IMR-90 (cell line): ENCODE data around the gene MAP3K5. TPM values are rescaled to one million over a fixed set of nuclear protein-coding genes. Genes with fewer than 3 reads are reported as not detected.

Experiments used
- ATAC-seq: fragments of 200-7000 bp; cut with Tn5 transposase; 2 replicates; pipeline ENCODE4 v1.9.1; 2020; ENCODE audit warnings: low read depth, mild to moderate bottlenecking, moderate library complexity
- BruUV-seq: library from RNA; stranded (reverse); fragments of 400-500 nt; replicated peaks from 2 replicates; lab custom pipeline; 2021; lab: Mats Ljungman, UMichigan
- CTCF ChIA-PET: fragments of 300-600 bp; formaldehyde crosslinking; extraction: SDS; loops from one replicate; lab custom pipeline; 2021; ENCODE audit warnings: antibody characterized with exemption; lab: Yijun Ruan, JAX
- POLR2A ChIA-PET: fragments of 300-600 bp; sonication (Branson Sonifier 250); formaldehyde crosslinking; loops from one replicate; lab custom pipeline; 2022; ENCODE audit warnings: antibody characterized with exemption; ENCODE audit not compliant: unreplicated experiment; lab: Charles Lee
- DNase-seq: peaks from one replicate; pipeline ENCODE4 v3.0.0; 2013
- H2AFZ ChIP-seq: replicated peaks from 2 replicates; pipeline ENCODE3; 2013; ENCODE audit warnings: low read length, mild to moderate bottlenecking; ENCODE audit not compliant: poor library complexity
- H2AK5ac ChIP-seq: 2 replicates; pipeline ENCODE4 v1.6.1; 2013; ENCODE audit warnings: low read depth, low read length, inconsistent platforms
- H2AK9ac ChIP-seq: replicated peaks from 2 replicates; pipeline ENCODE3; 2013; ENCODE audit warnings: mild to moderate bottlenecking, low read depth, low read length, moderate library complexity; ENCODE audit not compliant: poor library complexity
- H2BK120ac ChIP-seq: 2 replicates; pipeline ENCODE4 v1.6.1; 2013; ENCODE audit warnings: low read depth, low read length, inconsistent platforms
- H2BK15ac ChIP-seq: 3 replicates; pipeline ENCODE4 v1.6.1; 2013; ENCODE audit warnings: low read depth, low read length, inconsistent platforms
- H2BK20ac ChIP-seq: 2 replicates; pipeline ENCODE4 v1.6.1; 2013; ENCODE audit warnings: low read depth, mild to moderate bottlenecking, inconsistent platforms, low read length, moderate library complexity
- H2BK5ac ChIP-seq: 2 replicates; pipeline ENCODE4 v1.6.1; 2013; ENCODE audit warnings: mild to moderate bottlenecking, low read depth, low read length, inconsistent platforms; ENCODE audit not compliant: poor library complexity, severe bottlenecking
- H3K14ac ChIP-seq: replicated peaks from 2 replicates; pipeline ENCODE4 v1.6.1; 2013; ENCODE audit warnings: low read depth, low read length, inconsistent platforms
- H3K18ac ChIP-seq: 2 replicates; pipeline ENCODE4 v1.6.1; 2013; ENCODE audit warnings: low read depth, low read length, control low read depth
- H3K23ac ChIP-seq: 2 replicates; pipeline ENCODE4 v1.6.1; 2013; ENCODE audit warnings: low read depth, low read length, inconsistent platforms
- H3K27ac ChIP-seq: 2 replicates; pipeline ENCODE4 v1.5.1; 2013; ENCODE audit warnings: mild to moderate bottlenecking, control low read depth, low read length; ENCODE audit not compliant: insufficient read depth
- H3K27me3 ChIP-seq: 2 replicates; pipeline ENCODE4 v1.6.1; 2013; ENCODE audit warnings: low read length; ENCODE audit not compliant: control insufficient read depth, insufficient read depth
- H3K36me3 ChIP-seq: 2 replicates; pipeline ENCODE4 v1.6.1; 2013; ENCODE audit warnings: low read length, mixed read lengths; ENCODE audit not compliant: control insufficient read depth, insufficient read depth
- H3K4ac ChIP-seq: 2 replicates; pipeline ENCODE4 v1.6.1; 2013; ENCODE audit warnings: low read depth, low read length, inconsistent platforms
- H3K4me1 ChIP-seq: 2 replicates; pipeline ENCODE4 v1.6.1; 2013; ENCODE audit warnings: low read length, mixed read lengths; ENCODE audit not compliant: control insufficient read depth, insufficient read depth
- H3K4me2 ChIP-seq: 2 replicates; pipeline ENCODE4 v1.6.1; 2013; ENCODE audit warnings: low read depth, mild to moderate bottlenecking, control low read depth, low read length, moderate library complexity
- H3K4me3 ChIP-seq: 2 replicates; pipeline ENCODE4 v1.5.1; 2013; ENCODE audit warnings: low read depth, mild to moderate bottlenecking, control low read depth, low read length, moderate library complexity; ENCODE audit not compliant: insufficient read depth
- H3K56ac ChIP-seq: 2 replicates; pipeline ENCODE4 v1.6.1; 2013; ENCODE audit warnings: low read length, inconsistent platforms; ENCODE audit not compliant: insufficient read depth; ENCODE audit errors: extremely low read depth
- H3K79me1 ChIP-seq, 2 experiments: 2 replicates each; pipeline ENCODE4 v1.6.1; 2013; ENCODE audit warnings: low read length in 2 of 2, inconsistent platforms in 1 of 2, low read depth in 1 of 2
- H3K9ac ChIP-seq: 2 replicates; pipeline ENCODE4 v1.6.1; 2013; ENCODE audit warnings: low read depth, low read length, control low read depth
- H3K9me1 ChIP-seq: 2 replicates; pipeline ENCODE4 v1.6.1; 2013; ENCODE audit warnings: low read length, inconsistent platforms; ENCODE audit not compliant: insufficient read depth
- H3K9me3 ChIP-seq: 2 replicates; pipeline ENCODE4 v1.6.1; 2013; ENCODE audit warnings: low read length; ENCODE audit not compliant: control insufficient read depth, insufficient read depth
- H4K20me1 ChIP-seq: 2 replicates; pipeline ENCODE4 v1.6.1; 2013; ENCODE audit warnings: low read length, inconsistent platforms; ENCODE audit not compliant: insufficient read depth
- H4K5ac ChIP-seq: 2 replicates; pipeline ENCODE4 v1.6.1; 2013; ENCODE audit warnings: mild to moderate bottlenecking, low read depth, low read length, control low read depth
- H4K8ac ChIP-seq, 2 experiments: 2 replicates each; pipeline ENCODE4 v1.6.1; 2013; ENCODE audit warnings: low read depth in 2 of 2, low read length in 2 of 2, control low read depth in 1 of 2, inconsistent platforms in 1 of 2
- H4K91ac ChIP-seq: 2 replicates; pipeline ENCODE4 v1.6.1; 2013; ENCODE audit warnings: low read depth, low read length, inconsistent platforms; ENCODE audit not compliant: insufficient read depth
- BHLHE40 ChIP-seq: fragments of 150-350 bp; IDR thresholded peaks from 2 replicates; pipeline ENCODE4 v1.6.1; 2016; ENCODE audit warnings: mild to moderate bottlenecking, low read depth, low read length
- CEBPB ChIP-seq: IDR thresholded peaks from 2 replicates; pipeline ENCODE4 v1.6.1; 2012; ENCODE audit warnings: low read depth, low read length, improper control_type of control experiment
- CTCF ChIP-seq: conservative IDR thresholded peaks from 2 replicates; pipeline ENCODE4 v1.5.1; 2012; ENCODE audit warnings: mild to moderate bottlenecking, low read depth, low read length, improper control_type of control experiment
- FOS ChIP-seq: fragments of 150-350 bp; IDR thresholded peaks from 2 replicates; pipeline ENCODE4 v1.6.1; 2016; ENCODE audit warnings: low read depth, low read length
- MAFK ChIP-seq: IDR thresholded peaks from 2 replicates; pipeline ENCODE4 v1.6.1; 2012; ENCODE audit warnings: low read depth, low read length, improper control_type of control experiment
- MAZ ChIP-seq: IDR thresholded peaks from 2 replicates; pipeline ENCODE4 v1.6.1; 2012; ENCODE audit warnings: low read depth, mild to moderate bottlenecking, low read length, improper control_type of control experiment, moderate library complexity, borderline replicate concordance
- NFE2L2 ChIP-seq: fragments of 150-350 bp; IDR thresholded peaks from 2 replicates; pipeline ENCODE4 v1.6.1; 2016; ENCODE audit warnings: low read depth, mild to moderate bottlenecking, low read length
- POLR2A ChIP-seq: IDR thresholded peaks from 2 replicates; pipeline ENCODE4 v1.6.1; 2012; ENCODE audit warnings: mild to moderate bottlenecking, low read depth, low read length
- RAD21 ChIP-seq: IDR thresholded peaks from 2 replicates; pipeline ENCODE4 v1.6.1; 2012; ENCODE audit warnings: low read length, improper control_type of control experiment
- RCOR1 ChIP-seq: IDR thresholded peaks from 2 replicates; pipeline ENCODE4 v1.6.1; 2012; ENCODE audit warnings: mild to moderate bottlenecking, low read length, improper control_type of control experiment; ENCODE audit not compliant: insufficient replicate concordance
- RFX5 ChIP-seq: IDR thresholded peaks from 2 replicates; pipeline ENCODE4 v1.8.0; 2012; ENCODE audit warnings: low read depth, mild to moderate bottlenecking, low read length, moderate library complexity
- WGBS, 2 experiments: methylation state at CpG; one replicate each; pipeline versions ENCODE4 v1.1.5 to v1.1.7; 2013; ENCODE audit warnings: missing lambda C conversion rate in 2 of 2; ENCODE audit not compliant: insufficient read length in 1 of 2; ENCODE audit errors: extremely low coverage in 2 of 2; 5-methylcytosine and 5-hydroxymethylcytosine counted together
- dilution Hi-C: fragments of 300-500 bp; cut with HindIII; formaldehyde crosslinking; loops from one replicate; pipeline ENCODE4 v1.14.3; 2018; ENCODE audit warnings: low sequenced_read_pairs; ENCODE audit not compliant: unreplicated experiment
- in situ Hi-C: fragments of 300-500 bp; cut with MboI; formaldehyde crosslinking; loops from 3 replicates; pipeline ENCODE4 v1.14.3; 2019; ENCODE audit warnings: low sequenced_read_pairs, inconsistent platforms, mixed read lengths
- intact Hi-C: fragments of 100-400 bp; cut with micrococcal nuclease; formaldehyde crosslinking; loops from 2 replicates; pipeline ENCODE4 v1.10.0; 2022
- polyA plus RNA-seq, 3 experiments: library from polyadenylated mRNA; depleted of rRNA; stranded (reverse); fragments of >200 nt; gene quantifications; 2 replicates each; pipeline ENCODE4 v1.2.3, GENCODE V29; 2012; ENCODE audit warnings: low replicate concordance in 1 of 3
- total RNA-seq: library from RNA; depleted of rRNA; stranded (reverse); fragments of >200 nt; gene quantifications from 2 replicates; pipeline ENCODE4 v1.2.3, GENCODE V29; 2012
- TF ChIP-seq, protein P1 (sequence below): fragments of 150-350 bp; IDR thresholded peaks from 2 replicates; pipeline ENCODE4 v1.6.1; 2017; ENCODE audit warnings: mild to moderate bottlenecking, antibody characterized with exemption, low read length, low read depth

MAP3K5 gene
- total and polyA plus RNA-seq, 2 of the 4 experiments (the other 2 are of a cell fraction), result 5.4 to 17.6 TPM

- intact Hi-C loops (no loop called here), in situ Hi-C loops (no loop called here), dilution Hi-C loops (no loop called here)
- Histone ChIP-seq H4K20me1 (no peaks in the 10 kb centered on the region), H3K14ac (no peak overlapping the region), H2AK9ac (no peak overlapping the region), H3K56ac (no peak overlapping the region), H2AK5ac (no peak overlapping the region), H3K79me1 (peaks cover 0 to 12% of the 10 kb centered on the region in 2 experiments; a peak in 1 of 4 replicates), H4K5ac (no peak overlapping the region), H3K9me1 (peaks cover 11% of the 10 kb centered on the region; the same call in 1 of the 2 replicates), H3K18ac (no peak overlapping the region), H2BK5ac (no peak overlapping the region), H4K91ac (no peak overlapping the region), H3K4me3 (no peak overlapping the region), H4K8ac (no peak overlapping the region), H2AFZ (no peak overlapping the region), H3K36me3 (peaks cover 21% of the 10 kb centered on the region), H3K27ac (no peak overlapping the region), H2BK15ac (no peak overlapping the region), H3K4me2 (no peak overlapping the region), H2BK20ac (no peak overlapping the region), H3K4me1 (peaks cover 3% of the 10 kb centered on the region), H3K4ac (no peak overlapping the region), H3K9me3 (no peaks in the 10 kb centered on the region), H3K27me3 (no peaks in the 10 kb centered on the region), H2BK120ac (no peak overlapping the region), H3K9ac (no peak overlapping the region), H3K23ac (no peak overlapping the region)
- WGBS, 2 experiments, result no CpG with 5 or more reads among the region's 4 CpGs
- TF ChIP-seq RCOR1, result no peak
- TF ChIP-seq, protein P1, sequence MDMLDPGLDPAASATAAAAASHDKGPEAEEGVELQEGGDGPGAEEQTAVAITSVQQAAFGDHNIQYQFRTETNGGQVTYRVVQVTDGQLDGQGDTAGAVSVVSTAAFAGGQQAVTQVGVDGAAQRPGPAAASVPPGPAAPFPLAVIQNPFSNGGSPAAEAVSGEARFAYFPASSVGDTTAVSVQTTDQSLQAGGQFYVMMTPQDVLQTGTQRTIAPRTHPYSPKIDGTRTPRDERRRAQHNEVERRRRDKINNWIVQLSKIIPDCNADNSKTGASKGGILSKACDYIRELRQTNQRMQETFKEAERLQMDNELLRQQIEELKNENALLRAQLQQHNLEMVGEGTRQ, result no peak
- no peak for TF ChIP-seq MAZ
- TF ChIP-seq FOS, result no peak
- no peak for TF ChIP-seq CEBPB
- no peak for TF ChIP-seq NFE2L2
- TF ChIP-seq CTCF, result no peak
- TF ChIP-seq POLR2A, result no peak
- no peak for TF ChIP-seq BHLHE40
- no peak for TF ChIP-seq RFX5
- no peak for TF ChIP-seq MAFK
- TF ChIP-seq RAD21, result no peak
- ChIA-PET CTCF (interaction anchor here (0.6 to 1.2 kb wide), 3 partner anchors 8 to 117 kb away, joined by 3 to 6 read pairs (median 3); no protein-coding TSS in a partner anchor), POLR2A (no interaction called here)
- BruUV-seq, result no TSS peak
- no peak for ATAC-seq
- no peak for DNase-seq
These were observed 156.7 kb downstream of the MAP3K5 start for GRCh38 chr6:136635615-136636014.
